Measurements from ENCODE around the gene LUZP4.

The LUZP4 gene

GRCh38 chrX:115289465-115289864, at the start of gene LUZP4:
LUZP4 (plus strand) TSS chrX:115289715; CDS start chrX:115289760, 45 bp downstream.
- no peak for DNase-seq (ENCODE audit: low read depth)
- TF ChIP-seq POLR2A (IDR thresholded peaks at IDR 0.05; ENCODE audit: extremely low read depth, insufficient read length) = no peak
- no peak for TF ChIP-seq MYC (IDR thresholded peaks at IDR 0.05; ENCODE audit: low read depth, low read length)
- TF ChIP-seq CTCF (IDR thresholded peaks at IDR 0.05; ENCODE audit: low read depth, low read length) = no peak
- TF ChIP-seq MAX (IDR thresholded peaks at IDR 0.05; ENCODE audit: low read depth, low read length) = no peak
- no peak within 1 kb of the TSS for H3K4me3 ChIP-seq (ENCODE audit: low read depth, low read length)

GRCh38 chrX:115251458-115252233, 37.9 kb upstream of the LUZP4 start:
- no peak for DNase-seq (ENCODE audit: low read depth)
- no peak for TF ChIP-seq MAX (IDR thresholded peaks at IDR 0.05; ENCODE audit: low read depth, low read length)
- no peak for TF ChIP-seq MYC (IDR thresholded peaks at IDR 0.05; ENCODE audit: low read depth, low read length)
- no peak for TF ChIP-seq CTCF (IDR thresholded peaks at IDR 0.05; ENCODE audit: low read depth, low read length)
- no peak for TF ChIP-seq POLR2A (IDR thresholded peaks at IDR 0.05; ENCODE audit: extremely low read depth, insufficient read length)
- H3K4me3 ChIP-seq (ENCODE audit: low read depth, low read length) = no peak overlapping the region

- DNase-seq (ENCODE audit: low read depth) = no peak
- H3K4me3 ChIP-seq (ENCODE audit: low read depth, low read length) = no peak overlapping the region
- TF ChIP-seq MAX (IDR thresholded peaks at IDR 0.05; ENCODE audit: low read depth, low read length) (no peak), POLR2A (IDR thresholded peaks at IDR 0.05; ENCODE audit: extremely low read depth, insufficient read length) (no peak), MYC (IDR thresholded peaks at IDR 0.05; ENCODE audit: low read depth, low read length) (no peak), CTCF (IDR thresholded peaks at IDR 0.05; ENCODE audit: low read depth, low read length) (no peak)
Observed at GRCh38 chrX:115255003-115255402, 34.5 kb upstream of the LUZP4 start.

GRCh38 chrX:115257711-115258110, 31.8 kb upstream of the LUZP4 start:
- no peak for DNase-seq (ENCODE audit: low read depth)
- no peak overlapping the region for H3K4me3 ChIP-seq (ENCODE audit: low read depth, low read length)
- TF ChIP-seq MAX (IDR thresholded peaks at IDR 0.05; ENCODE audit: low read depth, low read length) = no peak
- TF ChIP-seq CTCF (IDR thresholded peaks at IDR 0.05; ENCODE audit: low read depth, low read length) = no peak
- TF ChIP-seq MYC (IDR thresholded peaks at IDR 0.05; ENCODE audit: low read depth, low read length) = no peak
- no peak for TF ChIP-seq POLR2A (IDR thresholded peaks at IDR 0.05; ENCODE audit: extremely low read depth, insufficient read length)

GRCh38 chrX:115259238-115259875, 30.2 kb upstream of the LUZP4 start:
- no peak overlapping the region for H3K4me3 ChIP-seq (ENCODE audit: low read depth, low read length)
- TF ChIP-seq MYC (IDR thresholded peaks at IDR 0.05; ENCODE audit: low read depth, low read length) = no peak
- DNase-seq (ENCODE audit: low read depth) = no peak

- TF ChIP-seq MAX (IDR thresholded peaks at IDR 0.05; ENCODE audit: low read depth, low read length) (no peak), MYC (IDR thresholded peaks at IDR 0.05; ENCODE audit: low read depth, low read length) (no peak), POLR2A (IDR thresholded peaks at IDR 0.05; ENCODE audit: extremely low read depth, insufficient read length) (no peak), CTCF (IDR thresholded peaks at IDR 0.05; ENCODE audit: low read depth, low read length) (no peak)
- no peak overlapping the region for H3K4me3 ChIP-seq (ENCODE audit: low read depth, low read length)
- DNase-seq (ENCODE audit: low read depth) = no peak
Observed at GRCh38 chrX:115260330-115260729, 29.2 kb upstream of the LUZP4 start.

All from NB4 (cell line).